HEK293T (cell line): Measurements from ENCODE around the gene TRIML1.

ENCODE experiments used
- CTCF ChIA-PET: fragments of 350-600 bp; formaldehyde crosslinking; extraction: SDS; loops from one replicate; lab custom pipeline; 2021; ENCODE audit warnings: antibody characterized with exemption, inconsistent platforms; lab: Yijun Ruan, JAX
- POLR2A ChIA-PET: fragments of 350-600 bp; formaldehyde crosslinking; extraction: SDS; loops from one replicate; lab custom pipeline; 2020; ENCODE audit warnings: antibody characterized with exemption, inconsistent platforms; lab: Yijun Ruan, JAX
- DNase-seq: peaks from one replicate; pipeline ENCODE4 v3.0.0; 2012; ENCODE audit warnings: mixed read lengths; ENCODE audit errors: extremely low spot score
- ARNT ChIP-seq: fragments of 450-650 bp; IDR thresholded peaks from 2 replicates; pipeline ENCODE4 v1.6.1; 2017; ENCODE audit warnings: mild to moderate bottlenecking
- BHLHE40 ChIP-seq: fragments of 450-650 bp; IDR thresholded peaks from 2 replicates; pipeline ENCODE4 v1.6.1; 2016; ENCODE audit warnings: mild to moderate bottlenecking, moderate library complexity, borderline replicate concordance
- CTBP1 ChIP-seq: fragments of 450-650 bp; IDR thresholded peaks from 2 replicates; pipeline ENCODE4 v1.6.1; 2016; ENCODE audit warnings: borderline replicate concordance
- ELF4 ChIP-seq: fragments of 450-650 bp; IDR thresholded peaks from 2 replicates; pipeline ENCODE4 v1.6.1; 2017; ENCODE audit warnings: antibody characterized with exemption
- FOXA1 ChIP-seq: fragments of 450-650 bp; IDR thresholded peaks from 2 replicates; pipeline ENCODE4 v1.6.1; 2016; ENCODE audit warnings: mild to moderate bottlenecking
- FOXK2 ChIP-seq: fragments of 450-650 bp; IDR thresholded peaks from 2 replicates; pipeline ENCODE4 v1.6.1; 2016; ENCODE audit warnings: mild to moderate bottlenecking
- FOXM1 ChIP-seq: fragments of 450-650 bp; IDR thresholded peaks from 2 replicates; pipeline ENCODE4 v1.6.1; 2017; ENCODE audit warnings: mild to moderate bottlenecking, borderline replicate concordance
- HDGF ChIP-seq: fragments of 450-650 bp; IDR thresholded peaks from 2 replicates; pipeline ENCODE4 v1.6.1; 2017; ENCODE audit warnings: antibody characterized with exemption, borderline replicate concordance
- L3MBTL2 ChIP-seq: fragments of 450-650 bp; conservative IDR thresholded peaks from 2 replicates; pipeline ENCODE4 v1.6.1; 2016; ENCODE audit warnings: mild to moderate bottlenecking
- LEF1 ChIP-seq: fragments of 450-650 bp; IDR thresholded peaks from 2 replicates; pipeline ENCODE4 v1.6.1; 2017; ENCODE audit warnings: mild to moderate bottlenecking, borderline replicate concordance
- NFRKB ChIP-seq: fragments of 450-650 bp; IDR thresholded peaks from 2 replicates; pipeline ENCODE4 v1.6.1; 2016; ENCODE audit warnings: mild to moderate bottlenecking, moderate library complexity
- SP1 ChIP-seq: fragments of 450-650 bp; IDR thresholded peaks from 2 replicates; pipeline ENCODE4 v1.6.1; 2017
- SUZ12 ChIP-seq: fragments of 450-650 bp; IDR thresholded peaks from 2 replicates; pipeline ENCODE4 v1.6.1; 2016; ENCODE audit warnings: mild to moderate bottlenecking
- TARDBP ChIP-seq: fragments of 450-650 bp; IDR thresholded peaks from 2 replicates; pipeline ENCODE4 v1.6.1; 2016
- ZNF384 ChIP-seq: fragments of 450-650 bp; IDR thresholded peaks from 2 replicates; pipeline ENCODE4 v1.6.1; 2016
- TF ChIP-seq, protein P1 (sequence below): fragments of 450-650 bp; IDR thresholded peaks from 2 replicates; pipeline ENCODE4 v1.6.1; 2016

TRIML1 gene

DNA sequence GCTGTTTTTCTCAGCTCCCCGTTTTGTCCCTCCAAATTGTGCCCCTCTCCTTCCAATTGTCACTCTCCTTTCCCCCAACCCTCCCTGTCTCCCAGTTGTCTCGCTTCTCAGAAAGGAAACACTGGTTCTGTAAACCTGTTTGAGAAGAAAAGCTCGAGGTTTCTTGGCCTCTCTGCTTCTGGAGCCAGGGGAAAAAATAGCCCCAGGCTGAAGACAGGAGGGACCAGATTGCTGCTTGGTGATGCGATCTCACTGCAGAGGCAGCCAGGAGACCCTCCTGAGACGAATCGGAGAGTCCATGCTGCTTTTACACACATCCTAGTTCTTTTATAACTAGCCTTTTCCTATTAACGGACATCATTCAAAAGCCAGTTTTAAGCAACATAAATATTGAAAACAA is 21.2 kb downstream of the TRIML1 start:
- TF ChIP-seq TARDBP = no peak
- TF ChIP-seq ZNF384 = no peak
- TF ChIP-seq, protein P1, sequence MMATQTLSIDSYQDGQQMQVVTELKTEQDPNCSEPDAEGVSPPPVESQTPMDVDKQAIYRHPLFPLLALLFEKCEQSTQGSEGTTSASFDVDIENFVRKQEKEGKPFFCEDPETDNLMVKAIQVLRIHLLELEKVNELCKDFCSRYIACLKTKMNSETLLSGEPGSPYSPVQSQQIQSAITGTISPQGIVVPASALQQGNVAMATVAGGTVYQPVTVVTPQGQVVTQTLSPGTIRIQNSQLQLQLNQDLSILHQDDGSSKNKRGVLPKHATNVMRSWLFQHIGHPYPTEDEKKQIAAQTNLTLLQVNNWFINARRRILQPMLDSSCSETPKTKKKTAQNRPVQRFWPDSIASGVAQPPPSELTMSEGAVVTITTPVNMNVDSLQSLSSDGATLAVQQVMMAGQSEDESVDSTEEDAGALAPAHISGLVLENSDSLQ = no peak
- POLR2A ChIA-PET = no interaction called here
- DNase-seq = no peak
- CTCF ChIA-PET = interaction anchor here (0.6 kb wide), 1 partner anchor 103 kb away, joined by 3 read pairs; no protein-coding TSS in a partner anchor

DNA sequence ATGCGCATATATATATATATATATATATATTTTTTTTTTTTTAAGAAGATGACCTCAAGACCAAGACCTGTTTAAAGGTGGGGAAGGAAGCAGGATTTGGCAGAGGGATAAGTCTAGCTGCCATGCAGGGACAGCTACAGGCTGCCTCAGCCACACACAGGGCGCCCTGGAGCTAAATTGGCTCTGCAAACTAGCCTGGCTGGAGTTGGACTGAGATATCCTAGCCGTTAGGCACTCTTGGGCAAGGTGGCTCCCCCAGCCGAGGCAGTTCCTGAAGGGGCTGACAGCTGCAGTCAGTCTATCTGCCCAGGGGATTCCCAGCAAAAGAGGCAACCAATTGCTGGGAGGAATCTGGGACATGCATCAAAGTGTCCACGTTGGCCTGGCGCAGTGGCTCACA is 21.9 kb downstream of the TRIML1 start:
- CTCF ChIA-PET = interaction anchor here (0.7 kb wide), 1 partner anchor 99 kb away, joined by 3 read pairs; no protein-coding TSS in a partner anchor
- DNase-seq = no peak
- TF ChIP-seq FOXK2 = no peak
- TF ChIP-seq ARNT = no peak
- TF ChIP-seq ZNF384 = no peak
- TF ChIP-seq FOXA1 = no peak
- TF ChIP-seq ELF4 = no peak
- no peak for TF ChIP-seq SUZ12
- no peak for TF ChIP-seq HDGF
- TF ChIP-seq, protein P1 = no peak
- no peak for TF ChIP-seq FOXM1
- TF ChIP-seq LEF1 = no peak
- no peak for TF ChIP-seq L3MBTL2
- TF ChIP-seq BHLHE40 = no peak
- no peak for TF ChIP-seq SP1
- TF ChIP-seq NFRKB = no peak
- TF ChIP-seq TARDBP = no peak
- no peak for TF ChIP-seq CTBP1
- POLR2A ChIA-PET = no interaction called here

DNA sequence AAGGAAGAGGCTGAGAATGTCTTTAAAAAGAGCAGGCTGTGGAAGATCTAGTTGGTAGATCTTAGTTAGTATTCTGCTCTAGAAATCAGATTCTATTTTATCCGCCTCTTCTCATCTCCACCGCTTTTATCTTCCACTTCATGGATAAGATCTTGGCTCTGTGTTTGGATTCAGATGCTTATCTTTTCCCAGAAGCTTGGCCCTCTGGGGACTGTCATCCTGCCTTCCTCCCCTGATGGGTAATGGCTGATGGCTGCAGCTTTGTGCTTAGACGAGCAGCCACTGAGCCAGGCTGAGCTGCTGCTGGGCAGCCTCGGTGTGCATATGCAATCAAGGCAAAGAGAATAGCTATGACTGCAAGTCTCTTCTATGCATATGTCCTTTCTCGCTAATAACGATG is 23.5 kb downstream of the TRIML1 start:
- no peak for DNase-seq
- TF ChIP-seq ELF4 (no peak), NFRKB (no peak)
- POLR2A ChIA-PET = no interaction called here
- CTCF ChIA-PET = interaction anchor here (0.7 kb wide), 1 partner anchor 538 kb away, joined by 3 read pairs; no protein-coding TSS in a partner anchor

DNA sequence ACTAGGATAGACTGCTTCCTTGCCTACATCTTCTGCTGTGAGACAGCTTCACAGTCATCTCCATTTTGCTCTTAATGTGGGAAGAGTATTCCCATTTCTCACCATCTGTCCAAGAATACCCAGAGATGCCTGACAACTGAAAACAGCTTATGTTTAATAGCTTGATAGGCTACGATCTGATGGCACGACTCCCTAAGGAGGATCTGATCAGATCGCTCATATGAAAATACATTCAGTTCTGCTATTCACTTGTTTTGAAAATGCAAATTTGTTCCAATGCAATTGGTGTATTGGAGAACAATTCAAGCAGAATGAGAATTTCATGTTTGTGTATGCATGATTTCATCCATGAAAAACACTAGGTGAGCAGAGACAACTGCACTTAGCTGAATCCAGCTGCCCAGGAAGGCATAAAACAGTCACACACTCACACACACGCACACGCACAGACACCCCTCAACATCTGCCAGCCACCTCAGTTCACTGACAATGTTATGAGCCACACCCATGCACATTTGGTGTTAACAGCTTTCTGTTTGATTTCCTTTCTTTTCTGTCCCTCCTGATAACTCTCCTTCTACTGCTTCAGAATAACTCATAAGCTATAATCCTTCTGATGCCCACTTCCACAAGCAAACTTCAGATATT is 29.6 kb downstream of the TRIML1 start:
- TF ChIP-seq ELF4 (no peak), BHLHE40 (no peak)
- no peak for DNase-seq
- ChIA-PET CTCF (no interaction called here), POLR2A (no interaction called here)

DNA sequence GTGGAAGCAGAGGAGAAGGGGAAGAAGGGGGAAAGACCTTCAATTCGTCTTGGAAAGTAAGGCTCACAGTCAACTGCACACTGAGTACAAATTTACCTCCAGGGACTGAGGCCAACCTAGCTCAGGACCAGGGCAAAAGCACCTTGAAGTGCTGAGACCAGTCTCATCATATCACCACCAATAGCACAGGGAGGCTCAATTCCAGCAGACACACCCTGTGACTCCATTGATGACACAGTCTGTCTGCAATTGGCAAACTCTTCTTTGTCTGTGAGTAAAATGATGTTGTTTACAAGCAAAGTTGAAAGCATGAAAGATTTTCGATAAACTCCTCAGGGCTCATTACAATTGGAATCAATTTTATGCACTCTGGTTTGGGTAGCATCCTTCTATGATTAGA is 32.3 kb downstream of the TRIML1 start:
- CTCF ChIA-PET = no interaction called here
- DNase-seq = no peak
- POLR2A ChIA-PET = no interaction called here
- TF ChIP-seq L3MBTL2 (no peak), HDGF (no peak), SUZ12 (no peak), ARNT (no peak), TARDBP (no peak), NFRKB (no peak), FOXA1 (no peak), LEF1 (no peak), BHLHE40 (no peak), FOXM1 (no peak), ELF4 (no peak), CTBP1 (no peak), SP1 (no peak), FOXK2 (no peak)
- TF ChIP-seq, protein P1 = no peak

DNA sequence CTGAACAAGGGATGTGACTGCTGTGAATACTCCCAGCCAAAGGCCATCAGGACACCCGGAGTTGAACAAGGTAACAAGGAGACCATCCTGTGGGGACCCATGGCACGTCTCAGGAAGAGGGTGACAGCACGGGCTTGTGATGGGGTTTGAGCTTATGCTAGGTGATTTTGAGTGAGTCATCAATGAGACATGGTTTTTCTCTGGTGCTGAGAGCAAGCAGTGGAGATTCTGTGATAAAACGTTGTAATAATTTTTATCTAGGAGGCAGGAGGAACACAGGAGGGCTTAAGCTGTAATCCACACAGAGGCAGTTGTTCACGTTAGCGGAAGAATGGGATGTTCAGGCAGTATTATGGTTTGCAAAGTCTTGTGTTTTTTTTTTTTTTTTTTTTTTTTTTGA is 36.0 kb downstream of the TRIML1 start:
- no peak for DNase-seq
- CTCF ChIA-PET = interaction anchor here (0.6 kb wide), 1 partner anchor 307 kb away, joined by 3 read pairs; no protein-coding TSS in a partner anchor
- TF ChIP-seq BHLHE40 = no peak
- POLR2A ChIA-PET = no interaction called here

DNA sequence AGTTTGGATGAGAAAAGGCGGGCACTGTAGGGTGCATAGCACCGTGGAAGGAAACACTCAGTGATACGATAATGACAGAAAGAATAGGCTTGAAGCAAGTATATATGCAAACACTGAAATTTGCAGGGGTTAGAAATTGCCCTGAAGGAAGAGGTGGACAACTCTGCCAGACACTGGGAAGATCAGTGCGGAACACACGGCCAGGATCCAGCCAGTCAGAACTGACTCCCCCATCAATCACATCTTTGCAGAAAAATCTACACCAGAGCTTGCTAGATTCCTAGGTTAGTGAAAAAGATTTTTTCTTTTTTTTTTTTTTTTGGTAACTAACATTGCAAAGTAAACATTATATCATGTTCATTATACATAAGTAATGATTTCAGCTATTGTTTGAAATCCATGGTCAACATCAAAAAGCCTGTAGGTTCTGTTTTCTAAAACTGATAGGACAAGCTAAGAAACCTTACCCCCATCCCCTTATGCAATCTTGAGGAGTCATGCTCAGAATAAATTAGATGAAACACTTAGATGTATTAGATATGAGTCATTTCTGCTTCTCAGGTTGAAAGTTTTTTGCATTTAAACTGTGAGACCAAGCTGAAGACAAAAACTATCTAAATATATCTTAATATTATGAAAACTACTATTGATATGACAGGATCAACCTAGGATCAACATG is 38.9 kb downstream of the TRIML1 start:
- CTCF ChIA-PET = no interaction called here
- POLR2A ChIA-PET = no interaction called here
- TF ChIP-seq BHLHE40 = no peak
- TF ChIP-seq CTBP1 = no peak
- no peak for TF ChIP-seq SUZ12
- no peak for TF ChIP-seq L3MBTL2
- no peak for TF ChIP-seq ARNT
- no peak for TF ChIP-seq HDGF
- no peak for TF ChIP-seq ELF4
- TF ChIP-seq ZNF384 = no peak
- no peak for TF ChIP-seq SP1
- TF ChIP-seq, protein P1 = no peak
- TF ChIP-seq FOXA1 = no peak
- DNase-seq = no peak
